Fibroblast of villous mesenchyme (primary cell): ENCODE results near the gene KLK4. TPM values are rescaled to one million over a fixed set of nuclear protein-coding genes. Genes with fewer than 3 reads are reported as not detected.

Source experiments
- DNase-seq: peaks from one replicate; pipeline ENCODE4 v3.0.0-alpha.2; 2010; ENCODE audit warnings: low read depth
- H3K4me3 ChIP-seq: 2 replicates; pipeline ENCODE4 v1.5.1; 2011; ENCODE audit warnings: low read depth, mild to moderate bottlenecking, low read length
- CTCF ChIP-seq: IDR thresholded peaks from 2 replicates; pipeline ENCODE4 v1.5.1; 2012; ENCODE audit warnings: low read depth, mild to moderate bottlenecking, low read length; ENCODE audit not compliant: insufficient read depth
- total RNA-seq: library from RNA; depleted of rRNA; stranded (reverse); fragments of >200 nt; gene quantifications from 2 replicates; pipeline ENCODE4 v1.2.3, GENCODE V29; 2012

Gene KLK4
- total RNA-seq, 1 donor, result not detected

- no peak for TF ChIP-seq CTCF
- no peak for DNase-seq
These were observed 19.8 kb upstream of the KLK4 start for GRCh38 chr19:50931023-50931422.

GRCh38 chr19:50928831-50929230, 17.6 kb upstream of the KLK4 start:
- H3K4me3 ChIP-seq, result no peak overlapping the region
- TF ChIP-seq CTCF, result no peak

More at GRCh38 chr19:50931023-50931422, 19.8 kb upstream of the KLK4 start:
- no peak overlapping the region for H3K4me3 ChIP-seq

GRCh38 chr19:50926144-50926543, 14.9 kb upstream of the KLK4 start:
- TF ChIP-seq CTCF, result no peak
- no peak overlapping the region for H3K4me3 ChIP-seq
- no peak for DNase-seq

More at GRCh38 chr19:50928831-50929230, 17.6 kb upstream of the KLK4 start:
- no peak for DNase-seq

- TF ChIP-seq CTCF, result no peak
- no peak for DNase-seq
- H3K4me3 ChIP-seq, result no peak overlapping the region
These were observed 14.5 kb upstream of the KLK4 start for GRCh38 chr19:50925734-50926133.

- no peak overlapping the region for H3K4me3 ChIP-seq
- DNase-seq, result no peak
- no peak for TF ChIP-seq CTCF
These were observed 13.4 kb upstream of the KLK4 start for GRCh38 chr19:50924586-50924985.

GRCh38 chr19:50922317-50922853, 11.2 kb upstream of the KLK4 start:
- peak; percentile 76 for DNase-seq
- TF ChIP-seq CTCF, result peak; percentile 86
- no peak overlapping the region for H3K4me3 ChIP-seq
